GM13976 (cell line): ENCODE measurements around the gene ZNF74.
"Not testable (repeated sequence)": the region's sequence is repeated elsewhere in the genome, so short reads cannot be mapped to it uniquely, and the experiment has no call there.

ENCODE experiments used
- DNase-seq: peaks from one replicate; pipeline ENCODE4 v3.0.0; 2012; ENCODE audit warnings: low spot score
- CTCF ChIP-seq: IDR thresholded peaks from 2 replicates; pipeline ENCODE4 v1.5.1; 2012; ENCODE audit warnings: borderline replicate concordance, mild to moderate bottlenecking; ENCODE audit not compliant: insufficient read depth; ENCODE audit errors: extremely low read depth, missing control alignments, control extremely low read depth
- in situ Hi-C: fragments of 300-500 bp; cut with MboI; formaldehyde crosslinking; loops from one replicate; pipeline ENCODE4 v1.12.0; 2022; ENCODE audit warnings: low sequenced_read_pairs, mixed read lengths, inconsistent platforms; ENCODE audit not compliant: unreplicated experiment

Gene ZNF74

GRCh38 chr22:20446383-20446970 lies 52.5 kb downstream of the ZNF74 start:
- no peak for TF ChIP-seq CTCF
- no peak for DNase-seq
- in situ Hi-C loops, result no loop called here

GRCh38 chr22:20448630-20449029 lies 54.7 kb downstream of the ZNF74 start:
- no peak for TF ChIP-seq CTCF
- DNase-seq, result no peak
- in situ Hi-C loops, result no loop called here

GRCh38 chr22:20449819-20450550 lies 56.0 kb downstream of the ZNF74 start:
- no peak for TF ChIP-seq CTCF
- in situ Hi-C loops, result no loop called here
- no peak for DNase-seq

GRCh38 chr22:20450551-20450906 lies 56.6 kb downstream of the ZNF74 start:
- in situ Hi-C loops, result no loop called here
- no peak for TF ChIP-seq CTCF
- no peak for DNase-seq

- DNase-seq, in situ Hi-C loops: not testable (repeated sequence)
Measured at GRCh38 chr22:20451129-20451778, 57.3 kb downstream of the ZNF74 start.

- in situ Hi-C loops, result no loop called here
- no peak for TF ChIP-seq CTCF
- DNase-seq, result no peak
Measured at GRCh38 chr22:20451920-20452319, 58.0 kb downstream of the ZNF74 start.

GRCh38 chr22:20453222-20453621 lies 59.3 kb downstream of the ZNF74 start:
- no peak for DNase-seq
- in situ Hi-C loops, result no loop called here
- TF ChIP-seq CTCF, result no peak
